Activated CD4-positive, alpha-beta T cell treated with anti-CD3 and anti-CD28 coated beads for 48 hours (primary cell): ENCODE data around the gene PPFIBP2.
"Not testable (repeated sequence)": the region's sequence is repeated elsewhere in the genome, so short reads cannot be mapped to it uniquely, and the experiment has no call there.

Experiments used
- DNase-seq: peaks from one replicate; pipeline ENCODE4 v3.0.0-alpha.2; 2020

PPFIBP2 gene

DNA sequence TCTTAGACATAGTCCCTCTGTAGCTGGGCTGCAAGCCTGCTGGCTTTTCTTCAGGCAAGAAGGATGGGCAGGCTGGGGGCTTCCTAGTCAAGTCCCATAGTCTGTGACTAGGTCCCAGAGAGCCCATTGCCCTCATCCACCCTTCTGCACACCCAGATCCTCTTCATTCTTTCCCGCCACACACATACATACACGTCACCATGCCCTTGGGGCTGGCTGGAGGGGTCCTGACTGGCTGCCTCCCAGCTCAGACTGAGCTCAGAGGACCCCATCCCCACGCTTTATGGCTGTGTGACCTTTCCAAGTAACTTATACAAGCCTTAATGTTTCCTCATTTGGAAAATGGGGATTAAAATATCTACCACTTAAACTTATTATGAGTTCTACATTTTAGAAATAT, 13.5 kb upstream of the PPFIBP2 start:
- no peak for DNase-seq

DNA sequence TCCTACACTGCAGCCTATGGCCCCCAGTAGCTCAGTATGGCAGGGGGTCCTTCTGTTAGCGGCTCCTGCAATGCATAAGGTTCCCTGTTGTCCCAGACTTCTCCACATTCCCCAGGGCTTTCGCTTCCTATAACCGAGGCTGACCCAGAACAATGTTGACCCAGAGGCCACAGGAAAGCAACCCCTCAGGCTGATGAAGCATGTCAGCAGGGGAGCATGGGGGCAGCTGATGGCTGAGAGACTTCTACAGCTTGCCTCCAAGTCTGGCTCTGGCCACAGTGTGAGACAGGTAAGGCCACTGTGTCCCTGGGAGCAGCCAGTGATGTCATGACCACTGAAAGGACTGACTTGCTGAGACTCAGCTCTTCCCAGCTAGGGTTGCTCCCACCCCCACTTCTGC, 12.5 kb upstream of the PPFIBP2 start:
- DNase-seq: no peak

DNA sequence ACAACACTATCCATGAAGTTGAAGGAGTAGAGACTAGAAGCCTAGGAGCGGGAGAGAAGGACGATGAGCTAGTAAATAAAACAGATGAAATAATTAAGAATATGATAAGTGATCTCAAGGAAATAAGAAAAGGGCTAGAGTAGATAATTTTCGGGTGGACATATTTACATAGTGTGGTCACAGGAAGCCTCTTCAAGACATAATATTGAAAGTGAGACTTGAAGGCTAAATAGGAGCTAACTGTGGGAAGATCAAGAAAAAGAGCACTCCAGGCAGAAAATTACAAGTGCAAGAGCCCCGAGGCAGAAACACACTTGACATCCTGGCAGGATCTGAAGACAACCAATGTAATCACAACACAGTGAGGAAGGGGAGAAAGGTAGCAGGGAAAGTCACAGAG, 11.9 kb upstream of the PPFIBP2 start:
- no peak for DNase-seq

DNA sequence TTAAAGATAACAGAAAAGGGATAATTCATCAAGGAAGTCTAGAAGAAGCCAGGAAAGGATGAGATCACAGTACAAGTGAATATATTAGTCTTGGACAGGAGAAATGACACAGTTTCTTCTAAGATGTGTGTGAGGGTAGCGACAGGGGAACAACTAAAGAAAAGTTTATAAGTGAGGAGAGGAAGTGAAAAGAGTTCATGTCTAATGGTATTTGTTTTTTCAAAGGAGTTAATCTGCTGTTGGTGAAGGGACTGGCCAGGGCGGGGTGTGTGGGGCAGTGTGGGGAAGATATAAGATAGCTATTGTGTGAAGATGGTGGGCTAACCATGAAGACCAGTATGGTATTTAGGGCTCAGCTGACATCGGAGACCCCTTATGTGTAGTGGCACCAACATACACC, 7.6 kb upstream of the PPFIBP2 start:
- no peak for DNase-seq

DNA sequence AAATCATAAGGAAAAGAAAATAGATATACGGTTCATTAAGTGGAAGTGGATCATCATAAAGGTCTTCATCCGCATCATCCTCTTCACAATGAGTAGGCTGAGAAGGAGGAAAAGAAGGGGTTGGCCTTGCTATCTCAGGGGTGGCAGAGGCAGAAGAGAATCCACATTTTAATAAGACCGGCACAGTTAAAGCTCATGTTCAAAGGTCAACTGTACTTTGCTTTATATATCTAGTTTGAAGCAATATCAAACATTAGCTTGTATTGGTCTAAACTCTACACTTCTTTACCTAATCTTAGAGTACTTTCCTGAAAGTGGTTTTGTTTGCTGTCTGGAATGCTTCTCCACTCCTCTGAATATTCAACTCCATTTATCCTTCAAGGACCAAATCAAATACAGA, 5.7 kb upstream of the PPFIBP2 start:
- DNase-seq: no peak

DNA sequence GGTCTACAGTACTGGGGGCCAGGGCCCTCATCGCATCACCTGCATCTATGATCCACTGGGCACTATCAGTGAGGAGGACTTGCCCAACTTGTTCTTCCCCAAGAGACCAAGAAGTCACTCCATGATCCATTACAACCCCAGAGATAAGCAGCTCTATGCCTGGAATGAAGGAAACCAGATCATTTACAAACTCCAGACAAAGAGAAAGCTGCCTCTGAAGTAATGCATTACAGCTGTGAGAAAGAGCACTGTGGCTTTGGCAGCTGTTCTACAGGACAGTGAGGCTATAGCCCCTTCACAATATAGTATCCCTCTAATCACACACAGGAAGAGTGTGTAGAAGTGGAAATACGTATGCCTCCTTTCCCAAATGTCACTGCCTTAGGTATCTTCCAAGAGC, 3.8 kb upstream of the PPFIBP2 start:
- DNase-seq: no peak

DNA sequence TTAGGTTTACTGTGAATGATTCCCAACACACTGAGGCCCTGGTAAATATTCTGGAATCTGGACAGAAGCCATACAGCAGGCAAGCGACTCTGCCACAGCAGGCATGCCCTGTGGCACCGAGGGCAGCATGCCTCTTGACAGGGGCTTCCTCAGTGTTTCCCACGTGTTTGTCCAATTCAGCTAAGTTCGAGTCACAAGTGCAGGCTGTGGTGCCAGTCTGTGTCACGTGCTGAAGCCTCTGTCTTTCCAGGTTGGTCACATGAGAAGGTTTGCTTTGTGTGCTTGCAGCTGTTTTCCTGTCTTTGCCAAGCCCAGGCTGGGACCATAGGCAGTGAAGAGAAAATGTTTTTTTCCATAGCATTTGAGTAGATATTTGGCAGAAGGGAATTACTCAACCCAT, 2.4 kb upstream of the PPFIBP2 start:
- no peak for DNase-seq

DNA sequence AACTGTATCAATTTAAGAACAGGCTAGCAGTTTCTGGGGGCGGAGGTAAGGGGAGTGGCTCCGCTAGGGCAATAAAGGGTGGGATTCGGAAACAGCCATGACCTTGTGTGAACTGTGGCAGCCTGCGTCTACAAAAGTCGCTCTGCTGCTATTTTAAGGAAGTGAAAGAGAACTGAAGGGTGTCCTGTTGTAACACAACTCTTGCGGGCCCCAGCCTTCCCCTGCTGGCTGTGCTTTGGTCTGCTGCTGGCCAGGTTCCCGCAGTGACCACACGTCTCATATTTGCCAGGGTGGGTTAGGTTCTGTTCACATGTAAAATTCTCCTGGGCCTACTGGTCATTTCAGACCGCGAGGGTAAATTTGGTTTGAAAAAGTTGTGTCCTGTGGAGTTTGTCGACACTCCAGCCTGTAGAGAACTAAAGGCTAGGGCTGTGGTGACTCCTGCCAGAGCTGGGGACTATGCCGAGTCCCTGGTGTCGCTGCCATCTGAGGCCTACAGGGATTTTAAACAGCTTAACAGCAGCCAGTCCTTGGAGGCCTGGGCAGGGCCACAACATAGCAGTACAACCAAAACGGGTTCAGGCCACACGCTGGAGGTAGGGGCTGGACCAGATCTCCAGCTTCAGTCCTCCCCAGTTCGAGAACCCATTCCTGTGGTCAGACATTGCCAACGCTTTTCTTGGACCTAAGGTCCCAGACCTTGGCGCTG, 1.1 kb upstream of the PPFIBP2 start:
- peak; percentile 12 for DNase-seq

DNA sequence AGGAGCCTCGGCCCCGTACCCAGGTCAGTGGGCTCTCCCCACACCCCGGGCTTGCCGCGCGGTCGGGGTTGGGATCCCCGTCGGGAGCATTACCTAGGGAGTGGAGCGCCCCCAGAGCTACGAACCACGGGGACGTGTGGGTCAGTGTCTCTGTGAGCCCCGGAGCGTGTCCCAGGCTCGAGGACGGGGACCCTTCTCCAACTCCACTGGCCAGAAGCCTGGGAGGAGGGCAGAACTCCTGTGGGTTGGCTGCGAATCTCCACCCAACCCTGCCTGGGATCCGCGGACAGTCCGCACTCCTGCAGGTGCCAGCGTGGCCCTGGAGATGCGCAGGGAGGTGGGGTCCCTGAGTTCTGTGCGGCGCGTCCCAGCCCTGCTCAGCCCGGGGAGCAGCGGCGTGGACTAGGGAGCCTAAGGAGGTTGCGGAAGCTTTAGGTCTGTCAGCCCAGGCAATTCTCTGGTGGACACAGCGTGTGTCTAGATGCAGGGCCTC, 346 bp downstream of the PPFIBP2 start:
- DNase-seq: peak; percentile 33

DNA sequence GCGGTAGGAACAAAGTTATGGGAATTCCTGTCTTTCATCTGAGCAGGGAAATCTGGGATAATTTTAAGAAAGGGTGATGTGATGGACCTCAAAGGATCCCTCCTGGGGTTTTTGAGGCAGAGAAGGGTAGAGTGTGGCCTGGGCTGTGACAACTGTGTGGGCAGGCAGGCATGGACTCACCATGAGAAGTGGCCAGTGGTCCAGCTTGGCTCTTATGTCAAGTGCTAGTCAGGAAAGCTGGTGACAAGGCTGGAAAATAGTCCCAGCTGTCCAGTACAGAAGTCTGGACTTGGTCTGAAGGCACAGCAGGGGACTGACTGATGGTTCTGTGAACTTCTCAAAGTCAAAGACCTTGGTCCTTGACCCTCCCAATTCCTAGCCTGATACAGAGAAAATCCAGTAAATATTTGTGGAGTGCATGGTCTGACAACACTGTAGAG, 1.7 kb downstream of the PPFIBP2 start:
- DNase-seq: no peak

DNA sequence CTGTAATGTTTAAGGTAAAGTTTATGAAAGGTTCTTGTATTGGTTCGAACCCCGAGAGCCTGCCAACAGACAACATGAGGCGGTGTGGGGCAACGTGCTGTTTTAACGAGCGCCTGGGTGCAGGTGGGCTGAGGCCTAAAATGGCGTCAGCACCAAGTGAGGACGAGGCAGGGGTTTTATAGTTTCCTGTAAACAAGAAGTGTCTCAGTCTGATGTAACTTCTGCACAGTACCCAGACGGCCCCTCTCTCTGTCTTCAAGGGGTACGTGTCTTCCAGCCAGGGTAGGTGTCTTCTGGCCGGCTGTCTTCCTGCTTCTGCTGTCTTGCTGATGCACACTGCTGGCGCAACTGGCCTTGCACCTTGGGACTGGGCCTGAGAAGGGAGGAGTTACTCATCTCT, 2.7 kb downstream of the PPFIBP2 start:
- no peak for DNase-seq

DNA sequence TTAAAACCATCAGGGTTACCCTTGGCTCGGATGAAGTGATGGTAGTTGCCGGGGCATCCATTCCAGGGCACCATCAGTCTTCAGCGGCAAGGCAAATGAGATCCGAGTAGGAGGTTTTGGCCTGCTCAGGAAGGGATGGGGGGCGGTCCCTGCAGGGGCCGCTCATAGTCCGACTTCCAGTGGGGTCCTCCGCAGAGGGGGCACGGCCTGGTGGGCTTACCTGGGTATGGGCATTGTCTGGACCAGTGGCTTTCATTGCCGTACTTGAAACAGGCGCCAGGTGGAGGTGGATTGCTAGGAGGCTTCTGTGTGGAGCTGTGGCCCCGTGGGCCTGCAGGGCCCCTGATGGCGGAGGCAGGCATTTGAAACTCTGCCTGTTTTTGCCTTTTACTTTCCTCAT, 3.9 kb downstream of the PPFIBP2 start:
- not testable (repeated sequence) for DNase-seq

DNA sequence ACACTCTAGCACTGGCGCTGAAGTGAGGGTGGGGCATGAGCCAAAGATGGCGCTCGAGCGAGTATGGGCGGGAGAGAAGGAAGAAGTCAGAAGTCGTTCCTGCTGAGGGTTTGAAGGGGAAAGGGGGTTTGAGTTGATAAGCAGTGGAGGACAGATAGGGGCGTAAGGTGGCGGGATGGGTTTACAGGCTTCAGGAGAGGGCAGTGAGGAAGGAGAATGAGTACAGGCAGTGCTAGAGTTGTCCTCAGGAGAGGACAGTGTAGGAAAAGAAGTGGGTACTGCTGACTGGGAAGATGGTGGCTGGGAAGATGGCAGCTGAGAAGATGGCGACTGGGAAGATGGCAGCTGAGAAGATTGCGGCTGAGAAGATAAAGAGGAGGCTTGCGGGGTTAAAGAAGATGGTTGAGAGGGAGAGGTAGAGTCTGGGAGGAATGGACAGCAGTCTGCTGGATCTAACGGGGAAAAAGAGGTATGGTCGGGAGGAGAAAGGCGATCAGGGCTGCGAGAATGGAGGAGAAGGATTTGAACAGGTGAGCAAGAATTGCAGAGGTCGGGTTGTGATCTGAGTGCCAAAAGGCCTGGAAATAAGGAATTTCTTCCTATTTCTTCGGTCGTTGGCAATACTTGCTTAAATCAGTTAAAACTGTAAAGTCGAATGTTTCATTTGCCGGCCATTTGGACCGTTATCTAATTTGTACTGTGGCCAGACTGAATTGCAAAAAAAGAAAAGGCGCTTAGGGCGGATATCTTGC, 5.2 kb downstream of the PPFIBP2 start:
- no peak for DNase-seq

DNA sequence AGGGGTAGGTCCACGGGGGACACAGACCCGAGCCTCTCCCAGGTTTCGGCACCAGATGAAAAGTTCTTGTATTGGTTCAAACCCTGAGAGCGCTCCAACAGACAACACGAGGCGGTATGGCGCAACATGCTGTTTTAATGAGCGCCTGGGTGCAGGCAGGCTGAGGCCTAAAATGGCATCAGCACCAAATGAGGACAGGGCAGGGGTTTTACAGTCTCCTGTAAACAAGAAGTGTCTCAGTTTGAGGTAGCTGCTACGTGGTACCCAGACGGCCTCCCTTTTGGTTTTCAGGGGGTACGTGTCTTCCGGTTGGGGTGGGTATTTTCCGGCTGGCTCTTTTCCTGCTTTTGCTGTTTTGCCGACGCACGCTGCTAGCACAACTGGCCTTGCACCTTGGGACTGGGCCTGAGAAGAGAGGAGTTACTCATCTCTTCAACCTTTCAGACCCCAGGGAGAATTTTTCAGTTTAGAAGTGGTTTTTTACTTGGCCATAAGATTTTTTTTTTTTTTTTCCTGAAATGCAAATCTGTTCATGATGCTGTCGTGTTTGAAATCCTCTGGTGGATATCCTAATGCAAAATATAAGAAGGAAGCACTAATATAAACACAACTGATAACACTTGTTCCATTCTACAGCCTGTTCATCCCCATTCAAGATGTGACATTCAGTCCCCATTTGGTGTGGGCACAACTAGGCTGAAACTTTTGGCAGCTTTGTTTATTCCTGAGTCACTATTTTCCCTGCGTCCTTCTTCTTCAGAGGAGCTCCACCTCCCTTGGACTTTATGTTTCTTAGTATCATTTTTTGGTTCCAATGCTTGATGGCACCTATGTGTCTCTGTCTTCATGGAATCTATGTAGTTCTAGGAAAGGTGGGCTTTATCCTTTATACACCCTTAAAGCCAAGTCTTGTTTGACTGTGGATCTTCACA, 6.5 kb downstream of the PPFIBP2 start:
- no peak for DNase-seq

DNA sequence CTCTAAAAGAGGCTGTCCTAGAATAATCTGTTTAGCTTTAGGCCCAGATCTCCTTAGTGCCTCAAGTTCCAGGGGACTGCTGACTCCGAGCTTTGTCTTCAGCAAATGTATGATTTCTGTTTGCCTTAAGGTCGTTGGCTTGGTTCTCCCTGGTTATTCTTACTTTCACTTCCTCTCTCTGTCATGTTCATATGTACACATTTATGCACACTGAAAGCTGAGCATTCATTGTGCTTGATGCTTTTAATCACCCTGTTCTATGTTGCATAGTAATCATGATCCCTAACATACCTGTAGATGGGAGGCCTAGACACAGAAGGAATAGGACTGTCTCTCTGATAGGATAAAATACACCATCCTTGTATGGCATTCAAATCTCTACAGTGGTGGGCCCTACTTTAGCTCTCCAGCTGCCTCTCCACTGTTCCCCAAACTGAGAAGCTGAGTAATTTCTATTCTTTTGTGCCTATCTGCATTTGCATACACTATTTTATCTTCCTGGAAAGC, 7.2 kb downstream of the PPFIBP2 start:
- DNase-seq: no peak

DNA sequence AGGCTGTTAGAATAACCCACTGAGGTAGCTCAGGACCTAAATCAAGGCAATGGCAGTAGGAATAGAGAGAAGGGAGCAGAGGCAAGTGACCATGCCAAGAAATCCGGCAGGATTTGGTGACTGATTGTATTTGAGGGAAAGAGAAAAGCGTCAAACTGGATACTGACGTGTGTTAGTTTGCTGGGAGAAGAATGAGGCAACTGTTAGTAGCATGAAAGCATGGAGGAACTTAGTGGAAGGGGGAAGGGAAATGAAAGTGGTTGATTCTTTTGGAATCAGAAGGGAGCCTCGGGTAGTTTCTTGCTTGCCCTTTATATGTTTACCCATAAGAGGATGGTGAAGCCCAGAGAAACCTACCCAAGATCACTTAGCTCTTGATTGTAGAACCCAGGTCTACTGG, 8.3 kb downstream of the PPFIBP2 start:
- DNase-seq: no peak

DNA sequence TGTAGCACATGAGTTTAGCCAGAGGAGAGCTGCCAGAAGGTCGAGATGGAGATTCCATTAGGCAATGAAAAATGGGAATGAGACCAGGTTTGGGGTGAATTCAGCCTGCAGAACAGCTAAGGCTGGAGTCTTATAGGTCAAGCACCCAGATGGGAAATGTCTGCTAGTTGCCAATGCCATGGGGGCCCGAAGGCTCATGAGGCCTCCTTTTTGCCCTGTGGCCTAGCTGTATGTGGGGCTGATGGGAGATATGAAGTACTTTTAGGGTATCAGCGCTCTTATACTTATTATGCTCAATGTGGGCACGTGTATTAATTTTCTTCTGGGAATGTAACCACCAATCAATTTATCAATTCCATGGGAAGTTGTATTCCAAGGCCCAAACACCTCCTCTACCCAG, 8.7 kb downstream of the PPFIBP2 start:
- DNase-seq: no peak

DNA sequence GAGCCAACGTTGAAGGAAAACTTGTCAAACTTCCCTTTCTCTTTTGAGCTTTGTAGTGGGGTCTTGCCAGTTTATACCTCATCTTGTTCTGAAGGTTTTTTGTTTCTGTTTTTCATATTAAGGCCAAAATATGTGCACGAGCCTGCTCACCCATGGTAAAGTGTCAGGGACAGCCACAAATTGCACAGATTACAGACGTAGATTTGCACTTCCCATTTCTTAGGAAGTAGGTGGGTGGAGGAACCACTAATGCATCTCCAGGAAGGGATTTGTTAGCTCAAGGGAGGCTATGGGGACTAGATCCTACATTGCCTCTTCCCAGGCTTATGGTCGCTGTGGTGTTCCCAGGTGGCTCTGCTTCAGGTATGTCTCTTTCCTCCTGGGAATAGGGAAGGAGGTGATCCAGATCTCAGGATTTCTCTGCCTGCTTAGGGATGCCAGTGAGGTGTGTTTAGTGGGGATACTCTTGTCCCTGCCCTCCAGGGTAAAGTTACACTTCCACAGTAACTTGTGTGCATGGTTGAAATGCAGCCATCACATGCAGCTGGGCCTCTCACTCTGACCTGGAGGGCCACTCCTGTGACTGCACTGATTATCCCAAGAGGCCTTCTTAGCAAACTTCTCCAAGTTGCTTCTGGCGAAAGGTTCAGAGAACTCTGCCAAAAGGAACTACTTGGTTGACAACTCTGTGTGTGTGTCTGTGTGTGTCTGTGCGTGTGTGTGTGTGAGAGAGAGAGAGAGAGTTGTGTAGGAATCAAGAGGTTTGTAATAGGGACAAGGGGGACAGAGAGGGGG, 9.8 kb downstream of the PPFIBP2 start:
- DNase-seq: no peak

DNA sequence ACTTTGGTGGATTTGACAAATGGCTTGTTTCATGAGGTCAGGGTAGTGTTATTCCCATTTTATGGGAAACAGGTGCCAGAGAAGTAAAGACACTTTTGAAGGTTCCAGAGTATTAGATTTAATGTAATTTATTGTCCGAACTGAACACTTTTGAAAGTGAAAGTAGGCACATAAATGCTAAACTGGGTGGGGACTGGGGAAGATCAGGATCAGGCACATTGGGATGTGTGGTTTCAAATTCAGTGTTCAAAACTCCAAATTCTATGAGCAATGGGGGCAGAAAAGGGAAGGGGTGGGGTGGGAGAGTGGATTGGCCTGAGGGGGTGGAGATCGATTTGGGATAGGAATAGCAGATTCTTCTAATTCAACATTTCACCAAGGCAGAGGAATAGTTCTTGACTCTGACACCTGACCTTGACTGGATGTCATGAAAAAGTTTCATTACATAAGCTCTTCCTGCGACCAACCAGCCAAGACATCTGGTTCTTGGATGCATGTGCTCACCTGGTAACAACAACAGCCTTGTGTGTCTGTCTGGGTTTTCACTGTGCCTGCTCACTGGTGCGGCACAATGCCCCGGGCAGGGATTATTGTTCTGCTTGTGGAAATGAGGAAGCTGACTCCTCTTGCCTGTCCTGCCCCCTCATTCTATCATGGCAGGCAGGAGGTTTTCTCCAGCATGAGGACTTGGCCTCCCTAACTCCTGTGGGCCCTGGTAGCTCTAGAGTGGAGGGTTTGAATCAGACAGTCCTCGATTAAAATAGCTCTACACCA, 10.8 kb downstream of the PPFIBP2 start:
- DNase-seq: no peak

DNA sequence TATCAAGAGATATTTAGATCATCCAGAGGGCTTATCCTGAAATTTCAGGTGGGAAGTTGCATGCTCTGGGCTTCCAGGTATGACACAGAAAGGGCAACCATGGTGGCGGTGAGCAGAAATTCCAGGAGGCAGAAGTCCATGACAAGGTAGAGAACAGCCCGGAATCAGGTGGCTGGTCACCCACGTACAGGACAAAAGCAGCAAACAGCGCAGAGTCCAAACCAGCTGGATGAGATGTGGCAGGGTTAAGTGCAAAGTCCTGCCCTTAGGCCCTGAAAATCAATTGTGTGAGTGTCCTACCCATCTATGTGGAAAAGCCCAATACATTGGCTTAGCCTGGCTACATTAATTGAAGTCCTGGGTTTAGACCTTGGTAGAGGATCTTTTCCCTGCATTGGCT, 11.6 kb downstream of the PPFIBP2 start:
- DNase-seq: no peak

DNA sequence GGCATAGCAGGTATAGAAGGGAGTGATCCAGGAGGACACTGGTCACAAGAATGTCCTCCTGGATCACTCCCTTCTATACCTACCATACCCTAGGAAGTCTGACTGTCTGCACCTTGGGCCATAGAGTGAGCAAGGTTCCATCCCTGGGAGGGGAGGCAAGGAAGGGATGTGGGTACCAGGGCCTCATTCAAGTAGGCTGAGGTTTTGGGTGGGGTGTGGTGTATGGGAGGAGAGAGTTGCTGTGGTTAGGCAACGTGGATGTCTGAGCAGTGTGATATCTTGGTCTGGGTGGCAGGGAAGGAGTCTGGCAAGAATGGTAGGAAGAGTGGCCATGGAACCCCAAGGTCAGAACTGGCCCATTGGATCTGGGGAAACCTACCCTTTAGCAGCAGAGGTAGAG, 13.2 kb downstream of the PPFIBP2 start:
- peak; percentile 21 for DNase-seq
